Activated B cell treated with CpG ODN at 0.5 μM for 24 hours (primary cell): Measurements from ENCODE around the gene OR2H1. TPM values are rescaled to one million over a fixed set of nuclear protein-coding genes. Genes with fewer than 3 reads are reported as not detected.

Experiments used
- ATAC-seq: fragments of 200-7000 bp; cut with Tn5 transposase; one replicate; pipeline ENCODE4 v1.10.0; 2021; ENCODE audit warnings: low read depth, mild to moderate bottlenecking, moderate library complexity
- CTCF ChIA-PET: fragments of 350-600 bp; sonication (Branson Sonifier 250); formaldehyde crosslinking; loops from one replicate; lab custom pipeline; 2021; ENCODE audit warnings: antibody characterized with exemption; lab: Charles Lee
- POLR2A ChIA-PET: fragments of 350-600 bp; sonication (Branson Sonifier 250); formaldehyde crosslinking; loops from one replicate; lab custom pipeline; 2021; ENCODE audit warnings: antibody characterized with exemption; lab: Charles Lee
- DNase-seq: peaks from one replicate; pipeline ENCODE4 v3.0.0; 2022
- H3K27ac Mint-ChIP-seq: one replicate; pipeline ENCODE4 v1.8.0; 2020; ENCODE audit warnings: mixed read lengths
- H3K27me3 Mint-ChIP-seq: one replicate; pipeline ENCODE4 v1.8.0; 2021; ENCODE audit warnings: mixed read lengths
- H3K36me3 Mint-ChIP-seq: one replicate; pipeline ENCODE4 v1.8.0; 2021; ENCODE audit warnings: low read depth, mixed read lengths
- H3K4me1 Mint-ChIP-seq: one replicate; pipeline ENCODE4 v1.8.0; 2021; ENCODE audit warnings: mixed read lengths
- H3K4me3 Mint-ChIP-seq: one replicate; pipeline ENCODE4 v1.8.0; 2020; ENCODE audit warnings: mild to moderate bottlenecking, mixed read lengths
- H3K9me3 Mint-ChIP-seq: one replicate; pipeline ENCODE4 v1.8.0; 2020; ENCODE audit warnings: mixed read lengths
- intact Hi-C: fragments of 100-400 bp; cut with micrococcal nuclease; formaldehyde crosslinking; loops from one replicate; pipeline ENCODE4 v1.15.1; 2024
- total RNA-seq: library from RNA; stranded (reverse); gene quantifications from 2 replicates; pipeline ENCODE4 v1.2.3, GENCODE V29; 2022
- TF ChIP-seq, protein P1 (sequence below): fragments of 200-600 bp; IDR thresholded peaks from one replicate; pipeline ENCODE4 v1.8.0; 2022; ENCODE audit warnings: antibody characterized with exemption, mild to moderate bottlenecking

The OR2H1 gene
- total RNA-seq, 1 donor from 2014 or later, result not detected

DNA sequence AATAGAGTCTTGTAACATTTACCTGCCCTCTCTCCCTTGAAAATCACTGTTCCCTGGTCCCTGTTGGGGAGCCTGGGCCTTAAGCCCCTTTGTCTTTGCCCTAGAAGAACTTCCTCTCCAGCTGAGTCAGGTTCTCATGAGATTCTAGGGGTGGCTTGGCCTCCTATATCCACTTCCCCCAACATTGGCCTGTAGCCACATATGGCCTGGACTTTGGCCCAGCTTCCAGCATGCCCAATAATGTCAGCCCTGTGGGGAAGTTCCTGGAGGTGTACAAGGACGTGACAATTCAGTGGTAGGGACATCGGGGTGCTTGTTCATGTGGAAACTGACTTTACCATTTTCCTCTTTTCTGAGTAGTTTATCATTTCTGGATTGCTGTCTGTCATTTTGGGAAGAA is 48.0 kb downstream of the OR2H1 start:
- no peaks in the 10 kb centered on the region for H3K9me3 Mint-ChIP-seq
- POLR2A ChIA-PET, result no interaction called here

DNA sequence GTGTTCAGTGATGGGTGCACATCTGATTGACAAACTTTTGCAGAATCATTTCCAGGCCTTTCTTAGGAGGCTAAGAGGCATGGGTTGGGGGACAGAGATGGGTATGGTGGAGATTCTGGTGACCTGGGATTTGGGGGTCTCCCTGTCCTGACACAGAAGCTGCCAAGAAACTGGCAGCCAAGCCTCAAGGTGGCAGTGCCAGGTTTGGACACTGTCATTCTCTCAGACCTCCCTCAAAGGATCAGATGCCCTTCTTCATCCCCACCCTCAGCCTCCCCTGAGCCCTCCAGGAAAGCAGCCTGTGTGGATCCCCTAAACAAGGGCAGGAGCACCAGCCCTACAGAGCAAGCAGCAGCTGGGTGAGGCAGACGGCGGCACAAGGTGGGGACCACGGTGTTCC is 48.9 kb downstream of the OR2H1 start:
- no peak overlapping the region for H3K27ac Mint-ChIP-seq
- no peaks in the 10 kb centered on the region for H3K9me3 Mint-ChIP-seq
- no peaks in the 10 kb centered on the region for H3K4me1 Mint-ChIP-seq
- H3K4me3 Mint-ChIP-seq, result no peak overlapping the region
- DNase-seq, result no peak
- ChIA-PET POLR2A (no interaction called here), CTCF (no interaction called here)
- peaks cover 7% of the 10 kb centered on the region for H3K27me3 Mint-ChIP-seq
- H3K36me3 Mint-ChIP-seq, result no peaks in the 10 kb centered on the region
- ATAC-seq, result no peak
- TF ChIP-seq, protein P1, sequence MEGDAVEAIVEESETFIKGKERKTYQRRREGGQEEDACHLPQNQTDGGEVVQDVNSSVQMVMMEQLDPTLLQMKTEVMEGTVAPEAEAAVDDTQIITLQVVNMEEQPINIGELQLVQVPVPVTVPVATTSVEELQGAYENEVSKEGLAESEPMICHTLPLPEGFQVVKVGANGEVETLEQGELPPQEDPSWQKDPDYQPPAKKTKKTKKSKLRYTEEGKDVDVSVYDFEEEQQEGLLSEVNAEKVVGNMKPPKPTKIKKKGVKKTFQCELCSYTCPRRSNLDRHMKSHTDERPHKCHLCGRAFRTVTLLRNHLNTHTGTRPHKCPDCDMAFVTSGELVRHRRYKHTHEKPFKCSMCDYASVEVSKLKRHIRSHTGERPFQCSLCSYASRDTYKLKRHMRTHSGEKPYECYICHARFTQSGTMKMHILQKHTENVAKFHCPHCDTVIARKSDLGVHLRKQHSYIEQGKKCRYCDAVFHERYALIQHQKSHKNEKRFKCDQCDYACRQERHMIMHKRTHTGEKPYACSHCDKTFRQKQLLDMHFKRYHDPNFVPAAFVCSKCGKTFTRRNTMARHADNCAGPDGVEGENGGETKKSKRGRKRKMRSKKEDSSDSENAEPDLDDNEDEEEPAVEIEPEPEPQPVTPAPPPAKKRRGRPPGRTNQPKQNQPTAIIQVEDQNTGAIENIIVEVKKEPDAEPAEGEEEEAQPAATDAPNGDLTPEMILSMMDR, result no peak
- intact Hi-C loops, result no loop called here

More for the DNA sequence above, 48.0 kb downstream of the OR2H1 start:
- DNase-seq (no peak), ATAC-seq (no peak)
- Mint-ChIP-seq H3K27me3 (peaks cover 4% of the 10 kb centered on the region), H3K36me3 (no peaks in the 10 kb centered on the region), H3K4me1 (no peaks in the 10 kb centered on the region), H3K4me3 (no peak overlapping the region), H3K27ac (no peak overlapping the region)
- intact Hi-C loops, result no loop called here
- TF ChIP-seq, protein P1, result no peak
- CTCF ChIA-PET, result no interaction called here

DNA sequence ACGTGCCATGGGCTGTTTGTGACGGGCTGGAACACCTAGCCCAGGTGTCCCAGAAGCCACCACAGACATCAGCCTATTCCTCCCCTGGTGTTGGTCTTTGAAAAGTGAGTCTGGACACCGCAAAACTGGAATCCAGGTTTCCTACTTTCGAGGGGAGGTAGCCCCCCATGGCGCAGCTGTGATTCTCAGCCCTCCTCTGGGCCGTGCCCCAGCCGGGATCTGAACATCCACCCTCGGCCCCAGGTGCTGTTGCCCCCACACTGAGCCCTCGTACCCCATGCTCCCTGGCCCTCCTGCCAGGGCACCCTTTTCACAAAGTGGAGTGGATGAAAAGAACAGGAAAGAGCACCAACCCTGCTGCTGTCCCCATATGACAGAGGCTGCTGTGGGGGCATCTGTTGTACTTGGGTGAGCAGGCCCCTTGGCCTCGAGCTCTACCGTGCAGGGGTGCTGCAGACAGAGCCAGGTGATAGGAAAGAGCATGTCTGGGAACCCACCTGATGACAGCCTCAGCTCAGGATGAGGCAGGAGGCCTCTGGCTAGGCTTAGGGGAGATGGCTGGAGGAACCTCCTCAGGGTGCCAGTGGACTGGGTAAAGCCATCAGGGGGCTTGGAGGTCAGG is 49.6 kb downstream of the OR2H1 start:
- no peak overlapping the region for H3K4me3 Mint-ChIP-seq
- no peak overlapping the region for H3K27ac Mint-ChIP-seq
- intact Hi-C loops, result no loop called here
- TF ChIP-seq, protein P1, result no peak
- H3K9me3 Mint-ChIP-seq, result no peaks in the 10 kb centered on the region
- ChIA-PET POLR2A (no interaction called here), CTCF (no interaction called here)
- H3K27me3 Mint-ChIP-seq, result peaks cover 8% of the 10 kb centered on the region
- DNase-seq (no peak), ATAC-seq (no peak)
- no peaks in the 10 kb centered on the region for H3K36me3 Mint-ChIP-seq
- no peaks in the 10 kb centered on the region for H3K4me1 Mint-ChIP-seq

DNA sequence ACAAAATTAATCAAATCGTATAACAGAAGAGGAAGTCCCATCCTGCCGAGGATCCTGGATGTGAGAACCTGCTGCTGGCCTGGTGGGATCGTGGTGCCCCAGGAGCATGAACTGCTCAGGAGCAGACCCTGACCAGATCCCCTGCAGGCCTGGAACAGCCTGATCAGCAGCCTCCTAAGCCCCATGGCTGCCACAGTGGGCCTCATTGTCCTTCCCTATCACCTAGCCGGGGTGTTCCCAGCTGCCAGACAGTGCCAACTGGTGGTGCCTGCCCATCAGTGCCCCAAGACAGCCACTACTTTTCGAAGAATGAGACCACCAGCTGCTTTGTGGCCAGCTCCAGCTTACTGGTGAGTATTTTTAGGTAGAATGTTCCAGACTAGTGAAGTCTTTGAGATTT is 50.4 kb downstream of the OR2H1 start:
- no peaks in the 10 kb centered on the region for H3K36me3 Mint-ChIP-seq
- TF ChIP-seq, protein P1, result no peak
- no peak overlapping the region for H3K4me3 Mint-ChIP-seq
- ChIA-PET CTCF (no interaction called here), POLR2A (no interaction called here)
- H3K27ac Mint-ChIP-seq, result no peak overlapping the region
- intact Hi-C loops, result no loop called here
- no peaks in the 10 kb centered on the region for H3K4me1 Mint-ChIP-seq
- DNase-seq (no peak), ATAC-seq (no peak)
- H3K9me3 Mint-ChIP-seq, result no peaks in the 10 kb centered on the region
- peaks cover 11% of the 10 kb centered on the region for H3K27me3 Mint-ChIP-seq

DNA sequence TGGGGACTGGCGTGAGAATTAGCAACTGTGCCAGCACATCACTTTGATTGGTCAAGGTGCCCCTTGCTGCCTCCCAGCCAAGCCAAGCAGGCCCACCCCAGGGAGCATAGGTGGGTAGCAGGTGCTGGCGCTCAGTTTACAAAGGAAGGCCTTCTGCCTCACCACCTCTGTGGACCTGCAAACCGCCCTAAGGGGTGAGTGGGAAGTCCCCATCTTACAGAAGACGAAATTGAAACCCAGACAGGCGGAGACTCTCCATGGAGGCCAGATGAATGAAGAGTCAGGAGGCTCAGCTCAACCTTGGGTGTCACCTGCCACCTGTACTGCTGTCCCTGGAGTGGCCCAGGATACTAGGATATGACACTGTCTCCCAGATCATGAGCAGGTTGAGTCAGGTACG is 52.3 kb downstream of the OR2H1 start:
- ChIA-PET CTCF (no interaction called here), POLR2A (no interaction called here)
- H3K9me3 Mint-ChIP-seq, result no peaks in the 10 kb centered on the region
- H3K27me3 Mint-ChIP-seq, result peaks cover 9% of the 10 kb centered on the region
- H3K4me1 Mint-ChIP-seq, result no peaks in the 10 kb centered on the region
- H3K4me3 Mint-ChIP-seq, result no peak overlapping the region
- TF ChIP-seq, protein P1, result no peak
- ATAC-seq (peak; percentile 25), DNase-seq (no peak)
- H3K36me3 Mint-ChIP-seq, result no peaks in the 10 kb centered on the region
- no peak overlapping the region for H3K27ac Mint-ChIP-seq
- intact Hi-C loops, result no loop called here
